ENCODE data around the gene SMARCD3. TPM values are rescaled to one million over a fixed set of nuclear protein-coding genes. Genes with fewer than 3 reads are reported as not detected.

SMARCD3 gene
- polyA plus RNA-seq, 1 donor from 2014 or later = 199 TPM

GRCh38 chr7:151246102-151246850 lies 2.2 kb downstream of the SMARCD3 start (continued):
- TF ChIP-seq CTCF (IDR thresholded peaks at IDR 0.05; ENCODE audit: poor library complexity, severe bottlenecking) = no peak

- no peaks in the 10 kb centered on the region for H4K20me1 ChIP-seq (ENCODE audit: insufficient read depth)
- no peak overlapping the region for H3K4me2 ChIP-seq (ENCODE audit: low read length)
- no peaks in the 10 kb centered on the region for H3K36me3 ChIP-seq (ENCODE audit: insufficient read depth, low read length)
- H3K4me3 ChIP-seq (ENCODE audit: low read length) = peak overlapping the region; percentile 53
- no peak overlapping the region for H2AFZ ChIP-seq (ENCODE audit: low read depth, low read length)
- no peaks in the 10 kb centered on the region for H3K9me3 ChIP-seq (ENCODE audit: low read length)
- H3K9me2 ChIP-seq (ENCODE audit: insufficient read depth, low read length) = no peaks in the 10 kb centered on the region
- H3K9ac ChIP-seq (ENCODE audit: low read length) = peak overlapping the region; percentile 41
- H3K79me2 ChIP-seq (replicated peaks; ENCODE audit: insufficient read depth, low read length) = peaks cover 3% of the 10 kb centered on the region
- no peaks in the 10 kb centered on the region for H3K27me3 ChIP-seq (ENCODE audit: insufficient read depth, low read depth, low read length)
- H3F3A ChIP-seq (ENCODE audit: insufficient read depth, low read length, poor library complexity, severe bottlenecking) = peaks cover 4% of the 10 kb centered on the region
- TF ChIP-seq RAD21 (conservative IDR thresholded peaks at IDR 0.05) (peak; percentile 9), POLR2AphosphoS5 (IDR thresholded peaks at IDR 0.05) (no peak), CTCF (IDR thresholded peaks at IDR 0.05; ENCODE audit: poor library complexity, severe bottlenecking) (no peak), SMC3 (conservative IDR thresholded peaks at IDR 0.05; ENCODE audit: poor library complexity) (no peak), MXI1 (conservative IDR thresholded peaks at IDR 0.05; ENCODE audit: poor library complexity, severe bottlenecking) (no peak)
- H3K27ac ChIP-seq (ENCODE audit: low read length) = no peak overlapping the region
These were observed 3.0 kb downstream of the SMARCD3 start for GRCh38 chr7:151245360-151246101.

GRCh38 chr7:151244841-151245346 lies 3.6 kb downstream of the SMARCD3 start:
- peak overlapping the region; percentile 53 for H3K4me3 ChIP-seq (ENCODE audit: low read length)
- no peak overlapping the region for H3K27ac ChIP-seq (ENCODE audit: low read length)
- no peaks in the 10 kb centered on the region for H3K9me3 ChIP-seq (ENCODE audit: low read length)
- no peak overlapping the region for H2AFZ ChIP-seq (ENCODE audit: low read depth, low read length)
- H3K27me3 ChIP-seq (ENCODE audit: insufficient read depth, low read depth, low read length) = no peaks in the 10 kb centered on the region
- H3K9ac ChIP-seq (ENCODE audit: low read length) = peak overlapping the region; percentile 41
- H3K9me2 ChIP-seq (ENCODE audit: insufficient read depth, low read length) = no peaks in the 10 kb centered on the region
- no peak for TF ChIP-seq POLR2AphosphoS5 (IDR thresholded peaks at IDR 0.05)
- TF ChIP-seq CTCF (IDR thresholded peaks at IDR 0.05; ENCODE audit: poor library complexity, severe bottlenecking) = no peak
- TF ChIP-seq SMC3 (conservative IDR thresholded peaks at IDR 0.05; ENCODE audit: poor library complexity) = no peak
- TF ChIP-seq EZH2 (IDR thresholded peaks at IDR 0.05; ENCODE audit: borderline replicate concordance, insufficient read depth, low read length, poor library complexity, severe bottlenecking) = no peak
- no peak for TF ChIP-seq RAD21 (conservative IDR thresholded peaks at IDR 0.05)
- no peak for TF ChIP-seq TAF1 (IDR thresholded peaks at IDR 0.05; ENCODE audit: low read depth)
- no peak for TF ChIP-seq EP300 (conservative IDR thresholded peaks at IDR 0.05; ENCODE audit: poor library complexity, severe bottlenecking)
- no peak for TF ChIP-seq MXI1 (conservative IDR thresholded peaks at IDR 0.05; ENCODE audit: poor library complexity, severe bottlenecking)
- TF ChIP-seq REST (IDR thresholded peaks at IDR 0.05; ENCODE audit: borderline replicate concordance) = no peak
- no peaks in the 10 kb centered on the region for H3K36me3 ChIP-seq (ENCODE audit: insufficient read depth, low read length)
- H3F3A ChIP-seq (ENCODE audit: insufficient read depth, low read length, poor library complexity, severe bottlenecking) = peaks cover 4% of the 10 kb centered on the region
- H3K79me2 ChIP-seq (replicated peaks; ENCODE audit: insufficient read depth, low read length) = peaks cover 3% of the 10 kb centered on the region
- no peaks in the 10 kb centered on the region for H4K20me1 ChIP-seq (ENCODE audit: insufficient read depth)
- H3K4me2 ChIP-seq (ENCODE audit: low read length) = no peak overlapping the region
